GM23338 (cell line): ENCODE data around the gene PHOX2B. TPM values are rescaled to one million over a fixed set of nuclear protein-coding genes. Genes with fewer than 3 reads are reported as not detected.

ENCODE experiments used
- ATAC-seq: fragments of 200-7000 bp; cut with Tn5 transposase; 3 replicates; pipeline ENCODE4 v1.9.1; 2020
- DNase-seq: peaks from one replicate; pipeline ENCODE4 v3.0.0-alpha.2; 2015; ENCODE audit warnings: low spot score
- H2AFZ ChIP-seq: fragments of 200-600 bp; sonication (generic); 2 replicates; pipeline ENCODE4 v1.8.0; 2016; ENCODE audit warnings: antibody characterized with exemption, mild to moderate bottlenecking, moderate library complexity
- H3F3A ChIP-seq: fragments of 200-600 bp; sonication (generic); replicated peaks from 2 replicates; pipeline ENCODE4 v1.8.0; 2017; ENCODE audit warnings: antibody characterized with exemption, mixed run types, low read depth
- H3K27ac ChIP-seq: fragments of 200-600 bp; sonication (generic); 2 replicates; pipeline ENCODE4 v1.6.1; 2016; ENCODE audit warnings: low read depth
- H3K27me3 ChIP-seq: fragments of 200-600 bp; sonication (generic); 2 replicates; pipeline ENCODE4 v1.8.0; 2016; ENCODE audit warnings: mild to moderate bottlenecking, mixed run types, moderate library complexity; ENCODE audit not compliant: insufficient read depth
- H3K36me3 ChIP-seq: fragments of 200-600 bp; sonication (generic); 2 replicates; pipeline ENCODE4 v1.8.0; 2016; ENCODE audit warnings: mild to moderate bottlenecking; ENCODE audit not compliant: insufficient read depth
- H3K4me1 ChIP-seq: fragments of 200-600 bp; sonication (generic); 2 replicates; pipeline ENCODE4 v1.8.0; 2016; ENCODE audit warnings: mild to moderate bottlenecking, moderate library complexity; ENCODE audit not compliant: insufficient read depth
- H3K4me2 ChIP-seq: fragments of 200-600 bp; sonication (generic); 2 replicates; pipeline ENCODE4 v1.7.1; 2017; ENCODE audit warnings: mixed run types
- H3K4me3 ChIP-seq: fragments of 200-600 bp; sonication (generic); 2 replicates; pipeline ENCODE4 v1.6.1; 2016; ENCODE audit warnings: mixed run types
- H3K79me2 ChIP-seq: fragments of 200-600 bp; sonication (generic); replicated peaks from 2 replicates; pipeline ENCODE4 v1.8.0; 2017; ENCODE audit warnings: mild to moderate bottlenecking; ENCODE audit not compliant: insufficient read depth
- H3K9me2 ChIP-seq: fragments of 200-600 bp; sonication (generic); 2 replicates; pipeline ENCODE4 v1.8.0; 2017; ENCODE audit not compliant: insufficient read depth
- H4K20me1 ChIP-seq: fragments of 200-600 bp; sonication (generic); replicated peaks from 2 replicates; pipeline ENCODE4 v1.8.0; 2017; ENCODE audit warnings: mild to moderate bottlenecking; ENCODE audit not compliant: insufficient read depth
- H3K27ac Mint-ChIP-seq: 2 replicates; pipeline ENCODE4 v1.8.0; 2020; ENCODE audit warnings: inconsistent platforms, mild to moderate bottlenecking, moderate library complexity, mixed read lengths
- H3K27me3 Mint-ChIP-seq: 3 replicates; pipeline ENCODE4 v1.8.0; 2022; ENCODE audit warnings: low read depth, mild to moderate bottlenecking, moderate library complexity, mixed read lengths, inconsistent platforms; ENCODE audit not compliant: insufficient read depth, poor library complexity
- H3K36me3 Mint-ChIP-seq: 3 replicates; pipeline ENCODE4 v1.8.0; 2021; ENCODE audit warnings: low read depth, mild to moderate bottlenecking, inconsistent platforms, moderate library complexity, mixed read lengths
- H3K4me1 Mint-ChIP-seq: 3 replicates; pipeline ENCODE4 v1.8.0; 2020; ENCODE audit warnings: mild to moderate bottlenecking, inconsistent platforms, mixed read lengths
- H3K4me3 Mint-ChIP-seq: 3 replicates; pipeline ENCODE4 v1.8.0; 2021; ENCODE audit warnings: moderate library complexity, mild to moderate bottlenecking, inconsistent platforms, mixed read lengths
- H3K9me3 Mint-ChIP-seq: 3 replicates; pipeline ENCODE4 v1.8.0; 2020; ENCODE audit warnings: moderate library complexity, mild to moderate bottlenecking, inconsistent platforms, mixed read lengths
- CREB1 ChIP-seq: fragments of 250-450 bp; sonication (Bioruptor Pico); IDR thresholded peaks from 2 replicates; pipeline ENCODE4 v1.5.0; 2020; ENCODE audit warnings: low read depth, mild to moderate bottlenecking, moderate library complexity
- CTCF ChIP-seq, 2 experiments: fragments of 200-600 bp in 1 of 2; sonication (generic) in 1 of 2; conservative IDR thresholded peaks; 2 replicates each; pipeline versions ENCODE4 v1.5.1 to v1.6.1; 2016 to 2017; ENCODE audit warnings: antibody characterized with exemption in 2 of 2, low read depth in 2 of 2, mild to moderate bottlenecking in 2 of 2, moderate library complexity in 1 of 2
- EZH2 ChIP-seq: fragments of 200-600 bp; sonication (generic); IDR thresholded peaks from one replicate; pipeline ENCODE4 v1.8.0; 2017; ENCODE audit warnings: antibody characterized with exemption, mild to moderate bottlenecking, low read depth; ENCODE audit not compliant: unreplicated experiment
- EZH2phosphoT487 ChIP-seq: fragments of 200-600 bp; sonication (generic); IDR thresholded peaks from one replicate; pipeline ENCODE4 v1.8.1; 2018; ENCODE audit warnings: antibody characterized with exemption; ENCODE audit not compliant: unreplicated experiment
- JUNB ChIP-seq: IDR thresholded peaks from one replicate; pipeline ENCODE4 v1.6.1; 2016; ENCODE audit warnings: antibody characterized with exemption; ENCODE audit not compliant: unreplicated experiment
- NANOG ChIP-seq: IDR thresholded peaks from 2 replicates; pipeline ENCODE4 v1.6.1; 2016; ENCODE audit warnings: antibody characterized with exemption, borderline replicate concordance
- POLR2AphosphoS5 ChIP-seq: IDR thresholded peaks from 2 replicates; pipeline ENCODE4 v1.6.1; 2016; ENCODE audit warnings: antibody characterized with exemption, low read depth
- REST ChIP-seq: IDR thresholded peaks from one replicate; pipeline ENCODE4 v1.6.1; 2018; ENCODE audit warnings: antibody characterized with exemption; ENCODE audit not compliant: unreplicated experiment
- STAT1 ChIP-seq: IDR thresholded peaks from one replicate; pipeline ENCODE4 v1.6.1; 2016; ENCODE audit warnings: antibody characterized with exemption; ENCODE audit not compliant: unreplicated experiment
- ZNF114 ChIP-seq: fragments of 250-450 bp; sonication (Bioruptor Pico); IDR thresholded peaks from 2 replicates; pipeline ENCODE4 v1.5.0; 2020; ENCODE audit warnings: mild to moderate bottlenecking, moderate library complexity
- ZNF331 ChIP-seq: fragments of 250-450 bp; sonication (Bioruptor Pico); IDR thresholded peaks from 2 replicates; pipeline ENCODE4 v1.5.0; 2020; ENCODE audit warnings: low read depth, mild to moderate bottlenecking, moderate library complexity
- polyA plus RNA-seq: library from polyadenylated mRNA; unstranded; fragments of >200 nt; fragmentation: Nextera tagmentation; extraction: Ambion mirVana; gene quantifications from 2 replicates; pipeline ENCODE4 v1.2.1, GENCODE V29; 2016
- total RNA-seq: library from RNA; depleted of rRNA; stranded (reverse); fragments of >200 nt; shearing (Covaris generic); gene quantifications from 2 replicates; pipeline ENCODE4 v1.2.3, GENCODE V29; 2014
- TF ChIP-seq, protein P1 (sequence below): fragments of 250-450 bp; sonication (Bioruptor Pico); IDR thresholded peaks from 2 replicates; pipeline ENCODE4 v1.5.0; 2020; ENCODE audit warnings: mild to moderate bottlenecking, moderate library complexity
- TF ChIP-seq, protein P2 (sequence below): IDR thresholded peaks from 2 replicates; pipeline ENCODE4 v1.6.1; 2016; ENCODE audit warnings: antibody characterized with exemption

PHOX2B gene
- total and polyA plus RNA-seq, 2 experiments from 2014 or later, result not detected

DNA sequence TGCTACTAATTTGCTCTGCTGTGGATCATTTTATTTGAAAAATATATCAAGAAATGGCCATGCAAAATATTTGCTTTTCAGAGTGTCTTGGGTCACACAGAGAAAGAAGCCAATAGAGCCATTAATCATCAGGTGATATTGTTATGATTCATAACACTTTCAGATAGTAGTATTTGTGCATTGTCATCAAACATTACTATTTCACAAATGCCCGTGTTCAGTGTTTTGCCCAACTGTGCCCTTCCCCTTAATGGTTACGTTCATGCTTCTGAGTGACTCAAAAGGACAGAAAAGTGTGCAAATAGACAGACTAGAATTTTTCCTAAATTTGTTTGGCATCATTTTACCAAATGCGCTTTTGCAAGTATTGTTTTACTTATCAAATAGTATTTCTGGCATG, 46.5 kb downstream of the PHOX2B start:
- DNase-seq (no peak), ATAC-seq (no peak)
- H3F3A ChIP-seq, result no peaks in the 10 kb centered on the region
- H3K4me1 ChIP-seq, result no peaks in the 10 kb centered on the region
- no peaks in the 10 kb centered on the region for H4K20me1 ChIP-seq
- H3K9me3 Mint-ChIP-seq, result no peaks in the 10 kb centered on the region
- H3K4me3 Mint-ChIP-seq, result no peak overlapping the region
- H3K9me2 ChIP-seq, result no peaks in the 10 kb centered on the region
- no peaks in the 10 kb centered on the region for H3K79me2 ChIP-seq
- no peaks in the 10 kb centered on the region for H3K36me3 Mint-ChIP-seq
- no peak overlapping the region for H3K4me2 ChIP-seq
- no peak overlapping the region for H3K27ac ChIP-seq
- no peak overlapping the region for H2AFZ ChIP-seq
- no peak overlapping the region for H3K4me3 ChIP-seq
- H3K27me3 ChIP-seq, result no peaks in the 10 kb centered on the region
- TF ChIP-seq ZNF331 (no peak), JUNB (no peak), CTCF (conservative IDR thresholded peaks at IDR 0.05; ENCODE audit: low read depth in 2 of 2) (no peak), ZNF114 (CRISPR knock-in tag) (no peak), REST (no peak), EZH2 (no peak), EZH2phosphoT487 (no peak), CREB1 (CRISPR knock-in tag) (no peak), NANOG (no peak), STAT1 (no peak), POLR2AphosphoS5 (no peak)
- TF ChIP-seq, protein P1, sequence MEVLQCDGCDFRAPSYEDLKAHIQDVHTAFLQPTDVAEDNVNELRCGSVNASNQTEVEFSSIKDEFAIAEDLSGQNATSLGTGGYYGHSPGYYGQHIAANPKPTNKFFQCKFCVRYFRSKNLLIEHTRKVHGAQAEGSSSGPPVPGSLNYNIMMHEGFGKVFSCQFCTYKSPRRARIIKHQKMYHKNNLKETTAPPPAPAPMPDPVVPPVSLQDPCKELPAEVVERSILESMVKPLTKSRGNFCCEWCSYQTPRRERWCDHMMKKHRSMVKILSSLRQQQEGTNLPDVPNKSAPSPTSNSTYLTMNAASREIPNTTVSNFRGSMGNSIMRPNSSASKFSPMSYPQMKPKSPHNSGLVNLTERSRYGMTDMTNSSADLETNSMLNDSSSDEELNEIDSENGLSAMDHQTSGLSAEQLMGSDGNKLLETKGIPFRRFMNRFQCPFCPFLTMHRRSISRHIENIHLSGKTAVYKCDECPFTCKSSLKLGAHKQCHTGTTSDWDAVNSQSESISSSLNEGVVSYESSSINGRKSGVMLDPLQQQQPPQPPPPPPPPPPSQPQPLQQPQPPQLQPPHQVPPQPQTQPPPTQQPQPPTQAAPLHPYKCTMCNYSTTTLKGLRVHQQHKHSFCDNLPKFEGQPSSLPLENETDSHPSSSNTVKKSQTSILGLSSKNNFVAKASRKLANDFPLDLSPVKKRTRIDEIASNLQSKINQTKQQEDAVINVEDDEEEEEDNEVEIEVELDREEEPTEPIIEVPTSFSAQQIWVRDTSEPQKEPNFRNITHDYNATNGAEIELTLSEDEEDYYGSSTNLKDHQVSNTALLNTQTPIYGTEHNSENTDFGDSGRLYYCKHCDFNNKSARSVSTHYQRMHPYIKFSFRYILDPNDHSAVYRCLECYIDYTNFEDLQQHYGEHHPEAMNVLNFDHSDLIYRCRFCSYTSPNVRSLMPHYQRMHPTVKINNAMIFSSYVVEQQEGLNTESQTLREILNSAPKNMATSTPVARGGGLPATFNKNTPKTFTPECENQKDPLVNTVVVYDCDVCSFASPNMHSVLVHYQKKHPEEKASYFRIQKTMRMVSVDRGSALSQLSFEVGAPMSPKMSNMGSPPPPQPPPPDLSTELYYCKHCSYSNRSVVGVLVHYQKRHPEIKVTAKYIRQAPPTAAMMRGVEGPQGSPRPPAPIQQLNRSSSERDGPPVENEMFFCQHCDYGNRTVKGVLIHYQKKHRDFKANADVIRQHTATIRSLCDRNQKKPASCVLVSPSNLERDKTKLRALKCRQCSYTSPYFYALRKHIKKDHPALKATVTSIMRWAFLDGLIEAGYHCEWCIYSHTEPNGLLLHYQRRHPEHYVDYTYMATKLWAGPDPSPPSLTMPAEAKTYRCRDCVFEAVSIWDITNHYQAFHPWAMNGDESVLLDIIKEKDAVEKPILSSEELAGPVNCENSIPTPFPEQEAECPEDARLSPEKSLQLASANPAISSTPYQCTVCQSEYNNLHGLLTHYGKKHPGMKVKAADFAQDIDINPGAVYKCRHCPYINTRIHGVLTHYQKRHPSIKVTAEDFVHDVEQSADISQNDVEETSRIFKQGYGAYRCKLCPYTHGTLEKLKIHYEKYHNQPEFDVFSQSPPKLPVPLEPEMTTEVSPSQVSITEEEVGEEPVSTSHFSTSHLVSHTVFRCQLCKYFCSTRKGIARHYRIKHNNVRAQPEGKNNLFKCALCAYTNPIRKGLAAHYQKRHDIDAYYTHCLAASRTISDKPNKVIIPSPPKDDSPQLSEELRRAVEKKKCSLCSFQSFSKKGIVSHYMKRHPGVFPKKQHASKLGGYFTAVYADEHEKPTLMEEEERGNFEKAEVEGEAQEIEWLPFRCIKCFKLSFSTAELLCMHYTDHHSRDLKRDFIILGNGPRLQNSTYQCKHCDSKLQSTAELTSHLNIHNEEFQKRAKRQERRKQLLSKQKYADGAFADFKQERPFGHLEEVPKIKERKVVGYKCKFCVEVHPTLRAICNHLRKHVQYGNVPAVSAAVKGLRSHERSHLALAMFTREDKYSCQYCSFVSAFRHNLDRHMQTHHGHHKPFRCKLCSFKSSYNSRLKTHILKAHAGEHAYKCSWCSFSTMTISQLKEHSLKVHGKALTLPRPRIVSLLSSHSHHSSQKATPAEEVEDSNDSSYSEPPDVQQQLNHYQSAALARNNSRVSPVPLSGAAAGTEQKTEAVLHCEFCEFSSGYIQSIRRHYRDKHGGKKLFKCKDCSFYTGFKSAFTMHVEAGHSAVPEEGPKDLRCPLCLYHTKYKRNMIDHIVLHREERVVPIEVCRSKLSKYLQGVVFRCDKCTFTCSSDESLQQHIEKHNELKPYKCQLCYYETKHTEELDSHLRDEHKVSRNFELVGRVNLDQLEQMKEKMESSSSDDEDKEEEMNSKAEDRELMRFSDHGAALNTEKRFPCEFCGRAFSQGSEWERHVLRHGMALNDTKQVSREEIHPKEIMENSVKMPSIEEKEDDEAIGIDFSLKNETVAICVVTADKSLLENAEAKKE, result no peak
- TF ChIP-seq, protein P2, sequence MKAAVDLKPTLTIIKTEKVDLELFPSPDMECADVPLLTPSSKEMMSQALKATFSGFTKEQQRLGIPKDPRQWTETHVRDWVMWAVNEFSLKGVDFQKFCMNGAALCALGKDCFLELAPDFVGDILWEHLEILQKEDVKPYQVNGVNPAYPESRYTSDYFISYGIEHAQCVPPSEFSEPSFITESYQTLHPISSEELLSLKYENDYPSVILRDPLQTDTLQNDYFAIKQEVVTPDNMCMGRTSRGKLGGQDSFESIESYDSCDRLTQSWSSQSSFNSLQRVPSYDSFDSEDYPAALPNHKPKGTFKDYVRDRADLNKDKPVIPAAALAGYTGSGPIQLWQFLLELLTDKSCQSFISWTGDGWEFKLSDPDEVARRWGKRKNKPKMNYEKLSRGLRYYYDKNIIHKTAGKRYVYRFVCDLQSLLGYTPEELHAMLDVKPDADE, result no peak
- H3K4me1 Mint-ChIP-seq, result no peaks in the 10 kb centered on the region
- H3K27me3 Mint-ChIP-seq, result no peaks in the 10 kb centered on the region
- H3K27ac Mint-ChIP-seq, result no peak overlapping the region
- H3K36me3 ChIP-seq, result no peaks in the 10 kb centered on the region
